WTC11 (cell line): ENCODE measurements around the gene CA5A. TPM values are rescaled to one million over a fixed set of nuclear protein-coding genes. Genes with fewer than 3 reads are reported as not detected.

ENCODE experiments used
- ATAC-seq: fragments of 200-7000 bp; cut with Tn5 transposase; 2 replicates; pipeline ENCODE4 v1.10.0; 2021; ENCODE audit warnings: mild to moderate bottlenecking, moderate library complexity
- CTCF ChIA-PET: fragments of 300-600 bp; sonication (Branson Sonifier 250); formaldehyde crosslinking; loops from one replicate; lab custom pipeline; 2021; ENCODE audit warnings: antibody characterized with exemption; lab: Charles Lee
- POLR2A ChIA-PET: fragments of 350-600 bp; sonication (Branson Sonifier 250); formaldehyde crosslinking; loops from one replicate; lab custom pipeline; 2021; ENCODE audit warnings: antibody characterized with exemption; lab: Charles Lee
- DNase-seq: peaks from one replicate; pipeline ENCODE4 v3.0.0; 2021; ENCODE audit warnings: low spot score
- H3K27ac Mint-ChIP-seq: 2 replicates; pipeline ENCODE4 v1.8.0; 2021; ENCODE audit warnings: mixed read lengths
- H3K27me3 Mint-ChIP-seq: 2 replicates; pipeline ENCODE4 v1.8.0; 2021; ENCODE audit warnings: low read depth, mild to moderate bottlenecking, moderate library complexity, mixed read lengths
- H3K36me3 Mint-ChIP-seq: 2 replicates; pipeline ENCODE4 v1.8.0; 2021; ENCODE audit warnings: mixed read lengths
- H3K4me1 Mint-ChIP-seq: 2 replicates; pipeline ENCODE4 v1.8.0; 2022; ENCODE audit warnings: mixed read lengths
- H3K4me3 Mint-ChIP-seq: 2 replicates; pipeline ENCODE4 v1.8.0; 2021; ENCODE audit warnings: mild to moderate bottlenecking, moderate library complexity, mixed read lengths
- H3K9me3 Mint-ChIP-seq: 2 replicates; pipeline ENCODE4 v1.8.0; 2021; ENCODE audit warnings: mixed read lengths
- ATF1 ChIP-seq: sonication (generic); formaldehyde crosslinking; IDR thresholded peaks from 2 replicates; pipeline ENCODE4 v1.8.1; 2023; ENCODE audit warnings: mild to moderate bottlenecking, moderate library complexity, missing genetic modification reagents
- CREB1 ChIP-seq: sonication (generic); formaldehyde crosslinking; IDR thresholded peaks from 2 replicates; pipeline ENCODE4 v1.8.0; 2023; ENCODE audit warnings: mild to moderate bottlenecking, missing genetic modification reagents
- CREM ChIP-seq: sonication (generic); formaldehyde crosslinking; IDR thresholded peaks from 2 replicates; pipeline ENCODE4 v1.8.1; 2022; ENCODE audit warnings: mild to moderate bottlenecking, missing genetic modification reagents, moderate library complexity
- CTCF ChIP-seq: fragments of 200-600 bp; IDR thresholded peaks from 2 replicates; pipeline ENCODE4 v1.8.0; 2022; ENCODE audit warnings: antibody characterized with exemption
- E2F5 ChIP-seq: sonication (generic); formaldehyde crosslinking; IDR thresholded peaks from 2 replicates; pipeline ENCODE4 v1.8.1; 2022; ENCODE audit warnings: mild to moderate bottlenecking, moderate library complexity, missing genetic modification reagents
- FOXP1 ChIP-seq: sonication (generic); formaldehyde crosslinking; IDR thresholded peaks from 2 replicates; pipeline ENCODE4 v1.8.0; 2022; ENCODE audit warnings: missing genetic modification reagents, mild to moderate bottlenecking, moderate library complexity, borderline replicate concordance
- GABPB1 ChIP-seq: sonication (generic); formaldehyde crosslinking; IDR thresholded peaks from 2 replicates; pipeline ENCODE4 v1.8.1; 2023; ENCODE audit warnings: mild to moderate bottlenecking, missing genetic modification reagents
- HMGXB4 ChIP-seq: sonication (generic); formaldehyde crosslinking; IDR thresholded peaks from 2 replicates; pipeline ENCODE4 v1.8.1; 2023; ENCODE audit warnings: mild to moderate bottlenecking, moderate library complexity, missing genetic modification reagents
- MAX ChIP-seq: sonication (generic); formaldehyde crosslinking; IDR thresholded peaks from 2 replicates; pipeline ENCODE4 v1.8.0; 2022; ENCODE audit warnings: mild to moderate bottlenecking, missing genetic modification reagents
- MLX ChIP-seq: sonication (generic); formaldehyde crosslinking; IDR thresholded peaks from 2 replicates; pipeline ENCODE4 v1.8.1; 2023; ENCODE audit warnings: mild to moderate bottlenecking, missing genetic modification reagents, moderate library complexity
- NR1H2 ChIP-seq: sonication (generic); formaldehyde crosslinking; IDR thresholded peaks from 2 replicates; pipeline ENCODE4 v1.9.0; 2021; ENCODE audit warnings: mild to moderate bottlenecking, moderate library complexity, missing genetic modification reagents
- ZBTB43 ChIP-seq: sonication (generic); formaldehyde crosslinking; IDR thresholded peaks from 2 replicates; pipeline ENCODE4 v1.8.1; 2023; ENCODE audit warnings: mild to moderate bottlenecking, missing genetic modification reagents
- ZNF219 ChIP-seq: sonication (generic); formaldehyde crosslinking; IDR thresholded peaks from 2 replicates; pipeline ENCODE4 v1.8.0; 2023; ENCODE audit warnings: missing genetic modification reagents, mild to moderate bottlenecking, borderline replicate concordance
- ZNF232 ChIP-seq: sonication (generic); formaldehyde crosslinking; IDR thresholded peaks from 2 replicates; pipeline ENCODE4 v1.8.0; 2022; ENCODE audit warnings: mild to moderate bottlenecking, missing genetic modification reagents
- ZNF281 ChIP-seq: sonication (generic); formaldehyde crosslinking; IDR thresholded peaks from 2 replicates; pipeline ENCODE4 v1.8.0; 2023; ENCODE audit warnings: mild to moderate bottlenecking, missing genetic modification reagents
- ZNF416 ChIP-seq: fragments of 250-450 bp; sonication (Bioruptor Pico); IDR thresholded peaks from 2 replicates; pipeline ENCODE4 v1.9.0; 2021; ENCODE audit warnings: mild to moderate bottlenecking, inconsistent platforms
- total RNA-seq: library from RNA; stranded (reverse); gene quantifications from 3 replicates; pipeline ENCODE4 v1.2.3, GENCODE V29; 2021

Gene CA5A
- total RNA-seq, 1 experiment from 2014 or later = not detected

- peaks cover 7% of the 10 kb centered on the region; the same call in 1 of the 2 replicates for H3K36me3 Mint-ChIP-seq
- no peaks in the 10 kb centered on the region for H3K27me3 Mint-ChIP-seq
- H3K4me3 Mint-ChIP-seq = no peak overlapping the region
- no peaks in the 10 kb centered on the region for H3K9me3 Mint-ChIP-seq
- ATAC-seq (peak; percentile 50), DNase-seq (peak; percentile 87)
- CTCF ChIA-PET = interaction anchor here (0.6 to 10.4 kb wide), 41 partner anchors 9 to 532 kb away, joined by 3 to 234 read pairs (median 5); partner anchors contain the start of genes KLHDC4, SLC7A5 and ZNF469
- peaks cover 34% of the 10 kb centered on the region for H3K4me1 Mint-ChIP-seq
- POLR2A ChIA-PET = interaction anchor here (0.6 to 1.9 kb wide), 6 partner anchors 11 to 944 kb away, joined by 3 to 12 read pairs (median 3); partner anchors contain the start of gene BANP
- no peak for TF ChIP-seq CREM (CRISPR knock-in tag)
- peak; percentile 20; the same call in 1 of the 2 replicates for TF ChIP-seq MAX
- TF ChIP-seq ZBTB43 (CRISPR knock-in tag) = no peak
- TF ChIP-seq ZNF281 = no peak
- no peak for TF ChIP-seq ATF1 (CRISPR knock-in tag)
- TF ChIP-seq ZNF219 = no peak
- TF ChIP-seq HMGXB4 = peak; percentile 69; the same call in 1 of the 2 replicates
- TF ChIP-seq NR1H2 (CRISPR knock-in tag) = no peak
- TF ChIP-seq GABPB1 (CRISPR knock-in tag) = peak; percentile 92
- TF ChIP-seq FOXP1 (CRISPR knock-in tag) = 0 out of 2 replicates have a peak, but pooled peaks have one; percentile 11
- TF ChIP-seq CTCF = peak; percentile 99
- peak; percentile 74; the same call in 1 of the 2 replicates for TF ChIP-seq MLX (CRISPR knock-in tag)
- peak overlapping the region; percentile 32; the same call in 1 of the 2 replicates for H3K27ac Mint-ChIP-seq
Observed at GRCh38 chr16:87850009-87851006, 86.0 kb downstream of the CA5A start.

GRCh38 chr16:87849419-87850008 lies 86.8 kb downstream of the CA5A start:
- TF ChIP-seq ZNF281 = no peak
- peak; percentile 62; the same call in 1 of the 2 replicates for TF ChIP-seq MAX
- TF ChIP-seq E2F5 (CRISPR knock-in tag) = no peak
- TF ChIP-seq ZNF232 = no peak
- TF ChIP-seq CREB1 (CRISPR knock-in tag) = no peak
- TF ChIP-seq ZNF416 (CRISPR knock-in tag) = no peak
- no peak overlapping the region for H3K27ac Mint-ChIP-seq
- H3K9me3 Mint-ChIP-seq = no peaks in the 10 kb centered on the region
- no peaks in the 10 kb centered on the region for H3K27me3 Mint-ChIP-seq
- ChIA-PET CTCF (interaction anchor here (0.6 to 10.4 kb wide), 39 partner anchors 9 to 533 kb away, joined by 3 to 234 read pairs (median 5); partner anchors contain the start of genes KLHDC4, SLC7A5 and ZNF469), POLR2A (interaction anchor here (0.6 to 1.9 kb wide), 5 partner anchors 13 to 945 kb away, joined by 3 to 12 read pairs (median 3); partner anchors contain the start of gene BANP)
- DNase-seq = no peak
- peaks cover 35% of the 10 kb centered on the region for H3K4me1 Mint-ChIP-seq
- no peak for ATAC-seq
- H3K4me3 Mint-ChIP-seq = no peak overlapping the region
- peaks cover 7% of the 10 kb centered on the region; the same call in 1 of the 2 replicates for H3K36me3 Mint-ChIP-seq
